Stimulated activated CD8-positive, alpha-beta memory T cell treated with anti-CD3 and anti-CD28 coated beads, Interleukin-4, amount 100 ng/mL, for 4 hours (primary cell): ENCODE measurements around the gene CFAP43.
"Not testable (repeated sequence)": the region's sequence is repeated elsewhere in the genome, so short reads cannot be mapped to it uniquely, and the experiment has no call there.

Source experiments
- DNase-seq, 2 donors: peaks; one replicate each; pipeline ENCODE4 v3.0.0-alpha.2; 2020; ENCODE audit warnings: low read depth in 2 of 2, low spot score in 1 of 2

The CFAP43 gene

GRCh38 chr10:104233817-104234216, 1.7 kb upstream of the CFAP43 start:
- DNase-seq = no peak

DNA sequence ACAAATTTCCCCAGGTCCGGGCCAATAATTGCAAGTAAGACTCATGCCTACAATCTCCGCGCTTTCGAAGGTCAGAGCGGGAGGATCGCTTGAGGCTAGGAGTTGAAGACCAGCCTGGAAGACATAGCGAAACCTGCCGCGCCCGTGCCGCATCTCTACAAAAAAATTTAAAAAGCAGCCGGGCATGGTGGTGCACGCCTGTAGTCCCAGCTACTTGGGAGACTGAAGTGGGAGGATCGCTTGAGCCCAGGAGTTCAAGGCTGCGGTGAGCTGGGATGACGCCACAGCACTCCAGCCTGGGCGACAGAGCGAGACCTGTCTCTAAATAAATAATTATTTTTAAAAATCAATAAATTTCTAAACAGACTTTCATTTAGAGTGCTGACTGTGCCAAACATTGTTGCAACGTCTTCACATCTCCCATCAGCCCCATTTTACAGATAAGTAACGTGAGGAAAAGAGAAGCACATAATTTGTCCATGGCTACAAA, 494 bp upstream of the CFAP43 start:
- DNase-seq = no peak

DNA sequence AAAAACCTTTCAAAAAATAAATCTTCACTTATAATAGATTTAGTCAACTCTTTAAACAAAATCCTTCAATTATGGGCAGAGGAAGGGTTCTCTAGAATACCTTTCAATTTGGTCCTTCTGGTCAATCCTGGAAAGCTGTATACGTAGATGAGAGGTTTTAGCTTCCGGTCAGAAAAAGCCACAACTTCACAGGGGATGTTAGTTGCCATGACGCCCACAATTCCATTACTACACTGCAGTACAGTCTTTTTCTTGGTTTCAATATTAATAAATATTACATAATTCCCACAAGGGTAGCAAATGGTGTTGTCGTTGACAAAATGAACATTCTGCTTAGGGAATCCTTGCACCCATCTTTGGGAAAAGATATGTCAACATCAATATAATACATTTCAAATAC, 1.7 kb downstream of the CFAP43 start:
- no peak for DNase-seq

- DNase-seq = no peak
Measured at GRCh38 chr10:104223304-104223703, 8.9 kb downstream of the CFAP43 start.

DNA sequence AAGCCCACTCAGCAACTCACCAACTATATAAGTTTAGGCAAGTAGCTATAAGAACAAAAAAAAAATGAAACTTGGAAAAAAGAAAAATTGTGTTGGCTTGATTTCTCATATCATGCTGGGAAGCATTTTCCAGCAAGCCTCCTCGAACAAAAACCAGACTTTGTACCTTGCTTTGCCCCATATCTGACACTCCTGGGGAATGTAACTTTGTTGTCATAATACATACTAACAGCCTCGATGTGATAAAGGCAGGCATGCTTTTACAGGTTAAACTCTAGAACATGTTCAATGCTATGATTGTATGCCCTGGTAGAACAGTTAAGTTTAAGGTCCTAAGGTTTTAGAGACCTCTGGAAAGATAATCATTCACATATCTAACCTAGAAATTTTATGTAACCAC, 11.6 kb downstream of the CFAP43 start:
- DNase-seq = no peak

DNA sequence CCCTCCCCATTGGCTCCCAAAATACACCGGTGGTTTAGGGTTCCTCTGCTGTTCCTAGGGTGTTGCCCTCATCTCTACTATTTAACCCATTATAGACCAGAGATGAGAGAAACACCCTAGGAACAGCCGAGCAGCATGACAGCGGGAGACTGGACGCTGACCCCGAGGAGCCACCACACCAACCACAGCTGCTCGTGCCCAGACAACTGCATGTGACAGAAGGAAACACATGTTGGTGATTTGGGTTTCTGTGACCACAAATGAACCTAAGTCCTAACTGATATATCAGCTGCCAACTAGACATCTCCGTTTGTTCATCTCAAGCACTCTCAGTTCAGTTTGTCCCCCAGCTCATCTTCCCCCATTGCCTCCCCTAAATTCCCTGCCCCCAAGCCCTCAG, 13.4 kb downstream of the CFAP43 start:
- no peak for DNase-seq

- DNase-seq = no peak
Measured at GRCh38 chr10:104216631-104217030, 15.5 kb downstream of the CFAP43 start.

GRCh38 chr10:104209575-104210198, 22.5 kb downstream of the CFAP43 start:
- no peak for DNase-seq

GRCh38 chr10:104208730-104209129, 23.4 kb downstream of the CFAP43 start:
- no peak for DNase-seq

- DNase-seq = no peak
Measured at GRCh38 chr10:104202231-104202630, 29.9 kb downstream of the CFAP43 start.

GRCh38 chr10:104201636-104202035, 30.5 kb downstream of the CFAP43 start:
- DNase-seq = no peak

GRCh38 chr10:104199567-104199966, 32.6 kb downstream of the CFAP43 start:
- DNase-seq = no peak

- no peak for DNase-seq
Measured at GRCh38 chr10:104197364-104197763, 34.8 kb downstream of the CFAP43 start.

GRCh38 chr10:104195706-104196105, 36.5 kb downstream of the CFAP43 start:
- no peak for DNase-seq

DNA sequence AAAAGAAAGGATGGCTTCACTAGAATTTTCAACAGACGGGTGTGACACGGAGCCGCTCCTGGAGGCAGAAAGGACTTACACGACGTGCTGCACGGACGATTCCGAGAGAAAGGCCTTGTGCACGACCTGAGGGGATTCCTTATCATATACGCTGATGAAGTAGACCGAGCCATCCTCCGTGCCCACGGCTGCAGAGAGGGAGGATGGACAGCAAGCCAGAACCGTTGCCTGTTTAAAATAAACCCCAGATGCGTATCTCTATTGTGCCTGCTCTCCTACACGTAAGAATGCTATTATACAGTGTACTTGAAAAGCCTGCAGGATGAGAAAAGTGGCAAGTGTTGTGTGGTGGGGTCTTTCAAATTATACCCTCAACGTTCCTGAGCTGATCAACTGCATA, 38.4 kb downstream of the CFAP43 start:
- no peak for DNase-seq

DNA sequence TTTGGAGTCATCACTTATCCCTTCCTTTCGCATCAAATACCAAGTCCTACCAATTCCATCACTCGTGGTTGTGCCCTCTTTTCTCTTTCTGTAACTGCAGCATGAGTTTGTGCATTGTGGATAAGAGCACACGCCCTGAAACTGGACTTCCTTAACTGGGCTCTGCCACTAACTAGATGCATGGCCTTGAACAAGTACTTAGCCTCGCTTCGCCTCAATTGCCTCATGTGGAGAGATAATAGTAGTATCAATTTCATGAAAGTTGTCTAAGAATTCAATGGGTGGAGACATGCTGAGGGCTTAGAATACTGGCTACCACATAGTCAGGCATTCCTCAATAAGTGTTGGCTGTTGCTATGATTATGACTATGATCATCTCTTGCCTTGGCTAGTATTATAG, 41.5 kb downstream of the CFAP43 start:
- DNase-seq = no peak

- no peak for DNase-seq
Measured at GRCh38 chr10:104183682-104184081, 48.5 kb downstream of the CFAP43 start.

DNA sequence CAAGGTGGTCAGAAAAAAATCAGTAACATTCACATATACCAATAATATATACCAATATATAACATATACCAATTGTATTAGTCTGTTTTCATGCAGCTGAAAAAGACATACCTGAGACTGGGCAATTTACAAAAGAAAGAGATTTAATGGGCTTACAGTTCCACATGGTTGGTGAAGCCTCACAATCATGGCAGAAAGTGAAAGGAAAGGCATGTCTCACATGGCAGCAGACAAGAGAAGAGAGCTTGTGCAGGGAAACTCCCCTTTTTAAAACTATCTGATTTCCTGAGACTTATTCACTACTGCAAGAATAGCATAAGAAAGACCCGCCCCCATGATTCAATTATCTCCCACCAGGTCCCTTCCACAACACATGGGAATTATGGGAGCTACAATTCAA, 58.0 kb downstream of the CFAP43 start:
- not testable (repeated sequence) for DNase-seq

GRCh38 chr10:104170610-104171254, 61.4 kb downstream of the CFAP43 start:
- DNase-seq = no peak

GRCh38 chr10:104155591-104155990, 76.6 kb downstream of the CFAP43 start:
- DNase-seq = no peak

DNA sequence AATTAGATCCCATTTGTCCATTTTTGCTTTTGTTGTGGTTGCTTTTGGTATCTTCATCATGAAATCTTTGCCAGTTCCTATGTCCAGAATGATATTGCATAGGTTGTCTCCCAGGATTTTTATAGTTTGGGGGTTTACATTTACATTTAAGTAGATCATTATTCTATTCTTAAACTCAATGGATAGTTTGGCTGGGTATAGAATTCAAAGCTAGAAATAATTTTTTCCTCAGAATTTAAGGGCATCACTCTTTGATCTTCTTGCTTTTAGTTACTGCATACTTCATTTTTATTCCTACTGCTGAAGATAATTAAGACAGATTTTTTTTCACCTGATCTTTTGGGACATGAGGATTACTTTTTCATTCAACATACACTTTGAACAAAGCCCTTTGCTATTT, 80.4 kb downstream of the CFAP43 start:
- no peak for DNase-seq

- DNase-seq = no peak
Measured at GRCh38 chr10:104150139-104150538, 82.0 kb downstream of the CFAP43 start.

DNA sequence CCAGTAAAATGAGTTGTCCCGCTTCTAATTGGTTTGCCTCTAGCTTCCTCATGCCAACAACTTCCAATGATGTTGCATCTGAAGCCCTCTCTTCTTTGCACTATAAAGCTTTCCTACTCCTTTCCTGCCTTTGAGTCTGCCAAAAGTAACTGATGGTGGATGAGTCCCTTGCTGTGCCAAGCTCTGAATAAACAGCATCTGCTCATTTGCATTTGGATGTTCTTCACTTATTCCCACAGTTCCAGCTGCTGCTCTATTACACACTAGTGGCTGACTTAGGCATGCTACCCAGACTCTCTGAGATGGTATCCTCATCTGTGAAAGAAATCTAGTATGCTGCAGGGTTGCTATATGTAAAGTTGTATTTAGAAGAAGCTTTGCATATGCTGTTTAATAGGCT, 85.3 kb downstream of the CFAP43 start:
- DNase-seq = no peak
